Ishikawa (cell line): ENCODE measurements around the gene WNT7B.

Experiments
- EGR1 ChIP-seq: IDR thresholded peaks from 2 replicates; pipeline ENCODE4 v1.6.1; 2012
- EP300 ChIP-seq: IDR thresholded peaks from 2 replicates; pipeline ENCODE4 v1.6.1; 2012; ENCODE audit warnings: borderline replicate concordance
- TAF1 ChIP-seq: IDR thresholded peaks from 2 replicates; pipeline ENCODE4 v1.6.1; 2012; ENCODE audit warnings: low read depth, mild to moderate bottlenecking
- TCF12 ChIP-seq: IDR thresholded peaks from 2 replicates; pipeline ENCODE4 v1.6.1; 2012; ENCODE audit warnings: low read depth
- TEAD4 ChIP-seq: IDR thresholded peaks from 2 replicates; pipeline ENCODE4 v1.6.1; 2012
- YY1 ChIP-seq: IDR thresholded peaks from 2 replicates; pipeline ENCODE4 v1.6.1; 2012; ENCODE audit warnings: low read depth
- TF ChIP-seq, protein P1 (sequence below): IDR thresholded peaks from 2 replicates; pipeline ENCODE4 v1.6.1; 2012
- TF ChIP-seq, protein P2 (sequence below): IDR thresholded peaks from 2 replicates; pipeline ENCODE4 v1.6.1; 2012; ENCODE audit warnings: low read depth, mild to moderate bottlenecking
- TF ChIP-seq, protein P3 (sequence below): IDR thresholded peaks from 2 replicates; pipeline ENCODE4 v1.6.1; 2012

DNA sequence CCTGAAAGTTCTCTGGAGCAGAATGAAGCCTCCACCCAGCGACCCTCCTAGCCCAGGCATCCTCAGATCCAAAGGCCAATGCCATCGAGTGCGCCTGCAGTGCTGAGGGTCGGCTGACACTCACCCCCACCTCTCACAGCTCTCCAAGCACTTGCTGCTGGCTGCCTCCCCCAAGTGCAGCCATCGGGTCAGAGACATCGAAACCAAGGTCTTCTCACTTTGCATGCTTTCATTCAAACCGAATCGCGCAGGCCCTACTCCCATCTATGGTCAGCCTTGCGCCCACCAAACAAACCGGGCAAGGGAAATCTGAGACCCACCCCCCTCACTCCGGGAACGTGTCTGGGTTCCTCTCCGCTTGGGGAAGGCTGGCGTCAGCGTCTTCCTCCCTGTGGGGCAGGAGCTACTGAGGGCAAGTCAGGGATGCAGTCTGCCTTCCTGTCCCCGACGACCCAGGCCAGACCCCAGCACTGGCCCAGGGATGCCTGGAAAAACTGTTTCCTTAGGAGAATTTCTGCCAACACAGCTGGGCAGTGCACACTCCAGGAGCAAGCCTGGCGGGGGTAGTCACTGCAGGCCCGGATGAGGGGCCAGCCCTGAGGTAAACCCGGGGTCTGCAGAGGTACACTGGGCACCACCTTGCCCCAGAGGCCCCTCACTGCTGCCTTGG is 7.0 kb downstream of the WNT7B start:
- TF ChIP-seq TEAD4 (no peak), TAF1 (no peak), EP300 (no peak), TCF12 (no peak), YY1 (no peak), EGR1 (no peak)
- TF ChIP-seq, protein P1, sequence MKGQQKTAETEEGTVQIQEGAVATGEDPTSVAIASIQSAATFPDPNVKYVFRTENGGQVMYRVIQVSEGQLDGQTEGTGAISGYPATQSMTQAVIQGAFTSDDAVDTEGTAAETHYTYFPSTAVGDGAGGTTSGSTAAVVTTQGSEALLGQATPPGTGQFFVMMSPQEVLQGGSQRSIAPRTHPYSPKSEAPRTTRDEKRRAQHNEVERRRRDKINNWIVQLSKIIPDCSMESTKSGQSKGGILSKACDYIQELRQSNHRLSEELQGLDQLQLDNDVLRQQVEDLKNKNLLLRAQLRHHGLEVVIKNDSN, result no peak
- TF ChIP-seq, protein P2, sequence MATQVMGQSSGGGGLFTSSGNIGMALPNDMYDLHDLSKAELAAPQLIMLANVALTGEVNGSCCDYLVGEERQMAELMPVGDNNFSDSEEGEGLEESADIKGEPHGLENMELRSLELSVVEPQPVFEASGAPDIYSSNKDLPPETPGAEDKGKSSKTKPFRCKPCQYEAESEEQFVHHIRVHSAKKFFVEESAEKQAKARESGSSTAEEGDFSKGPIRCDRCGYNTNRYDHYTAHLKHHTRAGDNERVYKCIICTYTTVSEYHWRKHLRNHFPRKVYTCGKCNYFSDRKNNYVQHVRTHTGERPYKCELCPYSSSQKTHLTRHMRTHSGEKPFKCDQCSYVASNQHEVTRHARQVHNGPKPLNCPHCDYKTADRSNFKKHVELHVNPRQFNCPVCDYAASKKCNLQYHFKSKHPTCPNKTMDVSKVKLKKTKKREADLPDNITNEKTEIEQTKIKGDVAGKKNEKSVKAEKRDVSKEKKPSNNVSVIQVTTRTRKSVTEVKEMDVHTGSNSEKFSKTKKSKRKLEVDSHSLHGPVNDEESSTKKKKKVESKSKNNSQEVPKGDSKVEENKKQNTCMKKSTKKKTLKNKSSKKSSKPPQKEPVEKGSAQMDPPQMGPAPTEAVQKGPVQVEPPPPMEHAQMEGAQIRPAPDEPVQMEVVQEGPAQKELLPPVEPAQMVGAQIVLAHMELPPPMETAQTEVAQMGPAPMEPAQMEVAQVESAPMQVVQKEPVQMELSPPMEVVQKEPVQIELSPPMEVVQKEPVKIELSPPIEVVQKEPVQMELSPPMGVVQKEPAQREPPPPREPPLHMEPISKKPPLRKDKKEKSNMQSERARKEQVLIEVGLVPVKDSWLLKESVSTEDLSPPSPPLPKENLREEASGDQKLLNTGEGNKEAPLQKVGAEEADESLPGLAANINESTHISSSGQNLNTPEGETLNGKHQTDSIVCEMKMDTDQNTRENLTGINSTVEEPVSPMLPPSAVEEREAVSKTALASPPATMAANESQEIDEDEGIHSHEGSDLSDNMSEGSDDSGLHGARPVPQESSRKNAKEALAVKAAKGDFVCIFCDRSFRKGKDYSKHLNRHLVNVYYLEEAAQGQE, result no peak
- TF ChIP-seq, protein P3, sequence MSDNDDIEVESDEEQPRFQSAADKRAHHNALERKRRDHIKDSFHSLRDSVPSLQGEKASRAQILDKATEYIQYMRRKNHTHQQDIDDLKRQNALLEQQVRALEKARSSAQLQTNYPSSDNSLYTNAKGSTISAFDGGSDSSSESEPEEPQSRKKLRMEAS, result no peak
